HEK293T (cell line): Measurements from ENCODE around the gene WT1.

ENCODE experiments used
- CTCF ChIA-PET: fragments of 350-600 bp; formaldehyde crosslinking; extraction: SDS; loops from one replicate; lab custom pipeline; 2021; ENCODE audit warnings: antibody characterized with exemption, inconsistent platforms; lab: Yijun Ruan, JAX
- POLR2A ChIA-PET: fragments of 350-600 bp; formaldehyde crosslinking; extraction: SDS; loops from one replicate; lab custom pipeline; 2020; ENCODE audit warnings: antibody characterized with exemption, inconsistent platforms; lab: Yijun Ruan, JAX
- DNase-seq: peaks from one replicate; pipeline ENCODE4 v3.0.0; 2012; ENCODE audit warnings: mixed read lengths; ENCODE audit errors: extremely low spot score
- ARNT ChIP-seq: fragments of 450-650 bp; IDR thresholded peaks from 2 replicates; pipeline ENCODE4 v1.6.1; 2017; ENCODE audit warnings: mild to moderate bottlenecking
- BHLHE40 ChIP-seq: fragments of 450-650 bp; IDR thresholded peaks from 2 replicates; pipeline ENCODE4 v1.6.1; 2016; ENCODE audit warnings: mild to moderate bottlenecking, moderate library complexity, borderline replicate concordance
- CTBP1 ChIP-seq: fragments of 450-650 bp; IDR thresholded peaks from 2 replicates; pipeline ENCODE4 v1.6.1; 2016; ENCODE audit warnings: borderline replicate concordance
- ELF4 ChIP-seq: fragments of 450-650 bp; IDR thresholded peaks from 2 replicates; pipeline ENCODE4 v1.6.1; 2017; ENCODE audit warnings: antibody characterized with exemption
- FOXA1 ChIP-seq: fragments of 450-650 bp; IDR thresholded peaks from 2 replicates; pipeline ENCODE4 v1.6.1; 2016; ENCODE audit warnings: mild to moderate bottlenecking
- FOXK2 ChIP-seq: fragments of 450-650 bp; IDR thresholded peaks from 2 replicates; pipeline ENCODE4 v1.6.1; 2016; ENCODE audit warnings: mild to moderate bottlenecking
- FOXM1 ChIP-seq: fragments of 450-650 bp; IDR thresholded peaks from 2 replicates; pipeline ENCODE4 v1.6.1; 2017; ENCODE audit warnings: mild to moderate bottlenecking, borderline replicate concordance
- HDGF ChIP-seq: fragments of 450-650 bp; IDR thresholded peaks from 2 replicates; pipeline ENCODE4 v1.6.1; 2017; ENCODE audit warnings: antibody characterized with exemption, borderline replicate concordance
- L3MBTL2 ChIP-seq: fragments of 450-650 bp; conservative IDR thresholded peaks from 2 replicates; pipeline ENCODE4 v1.6.1; 2016; ENCODE audit warnings: mild to moderate bottlenecking
- LEF1 ChIP-seq: fragments of 450-650 bp; IDR thresholded peaks from 2 replicates; pipeline ENCODE4 v1.6.1; 2017; ENCODE audit warnings: mild to moderate bottlenecking, borderline replicate concordance
- NFRKB ChIP-seq: fragments of 450-650 bp; IDR thresholded peaks from 2 replicates; pipeline ENCODE4 v1.6.1; 2016; ENCODE audit warnings: mild to moderate bottlenecking, moderate library complexity
- SP1 ChIP-seq: fragments of 450-650 bp; IDR thresholded peaks from 2 replicates; pipeline ENCODE4 v1.6.1; 2017
- SUZ12 ChIP-seq: fragments of 450-650 bp; IDR thresholded peaks from 2 replicates; pipeline ENCODE4 v1.6.1; 2016; ENCODE audit warnings: mild to moderate bottlenecking
- TARDBP ChIP-seq: fragments of 450-650 bp; IDR thresholded peaks from 2 replicates; pipeline ENCODE4 v1.6.1; 2016
- ZNF384 ChIP-seq: fragments of 450-650 bp; IDR thresholded peaks from 2 replicates; pipeline ENCODE4 v1.6.1; 2016
- TF ChIP-seq, protein P1 (sequence below): fragments of 450-650 bp; IDR thresholded peaks from 2 replicates; pipeline ENCODE4 v1.6.1; 2016

WT1 gene

DNA sequence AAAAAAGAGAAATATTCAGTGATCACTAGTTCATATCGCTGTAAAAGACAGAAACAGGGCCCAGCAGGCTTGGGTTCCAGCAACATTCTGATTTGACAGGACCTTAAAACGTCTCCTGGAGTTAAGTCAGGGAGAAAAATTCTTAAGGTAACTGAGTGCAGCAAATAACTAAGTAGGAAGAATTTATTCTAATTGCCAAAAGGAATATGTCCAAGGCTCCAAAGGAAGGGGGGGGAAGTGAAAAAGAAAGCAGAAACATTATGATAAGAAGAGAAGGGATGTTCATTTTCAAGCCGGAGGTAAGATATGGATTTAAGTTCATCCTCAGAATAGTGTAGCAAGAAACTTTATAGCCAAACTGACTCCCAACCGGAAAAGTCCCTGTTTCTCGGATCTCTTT lies 90.4 kb downstream of the WT1 start:
- ChIA-PET CTCF (interaction anchor here (0.7 kb wide), 1 partner anchor 42 kb away, joined by 6 read pairs; no protein-coding TSS in a partner anchor), POLR2A (no interaction called here)
- DNase-seq = no peak
- TF ChIP-seq SP1 (no peak), LEF1 (no peak), NFRKB (no peak), ELF4 (no peak)
- TF ChIP-seq, protein P1, sequence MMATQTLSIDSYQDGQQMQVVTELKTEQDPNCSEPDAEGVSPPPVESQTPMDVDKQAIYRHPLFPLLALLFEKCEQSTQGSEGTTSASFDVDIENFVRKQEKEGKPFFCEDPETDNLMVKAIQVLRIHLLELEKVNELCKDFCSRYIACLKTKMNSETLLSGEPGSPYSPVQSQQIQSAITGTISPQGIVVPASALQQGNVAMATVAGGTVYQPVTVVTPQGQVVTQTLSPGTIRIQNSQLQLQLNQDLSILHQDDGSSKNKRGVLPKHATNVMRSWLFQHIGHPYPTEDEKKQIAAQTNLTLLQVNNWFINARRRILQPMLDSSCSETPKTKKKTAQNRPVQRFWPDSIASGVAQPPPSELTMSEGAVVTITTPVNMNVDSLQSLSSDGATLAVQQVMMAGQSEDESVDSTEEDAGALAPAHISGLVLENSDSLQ = no peak

DNA sequence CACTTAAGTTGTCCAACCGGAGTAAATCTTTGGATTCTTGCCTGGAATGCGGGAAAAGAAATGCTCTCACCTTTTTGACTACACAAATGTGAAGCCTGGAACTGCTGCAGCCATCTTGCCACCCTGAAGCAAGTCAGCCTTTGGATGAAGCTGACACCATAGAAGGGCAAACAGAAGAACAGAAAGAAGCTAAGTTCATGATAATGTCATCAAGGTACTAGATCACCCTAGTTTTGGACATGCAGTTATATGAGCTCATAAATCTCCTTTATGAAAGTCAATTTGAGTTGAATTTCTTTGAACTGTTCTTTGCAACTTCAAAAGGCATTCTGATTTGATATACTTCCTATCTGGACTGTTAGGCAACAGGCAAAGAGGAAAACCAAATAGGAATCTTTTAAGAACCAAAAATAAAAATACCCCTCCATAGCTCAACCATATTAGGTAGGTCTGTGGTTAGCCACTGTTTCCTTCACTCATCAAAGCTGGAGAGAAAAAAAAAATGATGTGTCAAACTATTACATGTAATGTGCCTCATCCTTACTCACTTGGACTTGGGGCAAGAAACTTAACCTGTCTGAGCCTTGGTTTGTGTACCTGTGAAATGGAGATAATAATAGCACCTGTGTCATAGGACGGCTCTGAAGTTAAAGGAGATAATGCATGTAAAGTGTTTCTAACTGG lies 91.9 kb downstream of the WT1 start:
- no peak for DNase-seq
- TF ChIP-seq SP1 (no peak), FOXM1 (no peak), CTBP1 (no peak), ARNT (no peak), FOXA1 (no peak), L3MBTL2 (no peak), NFRKB (no peak), SUZ12 (no peak), HDGF (no peak), FOXK2 (no peak), ZNF384 (no peak), LEF1 (no peak), ELF4 (no peak), TARDBP (no peak), BHLHE40 (no peak)
- TF ChIP-seq, protein P1 = no peak
- POLR2A ChIA-PET = no interaction called here
- CTCF ChIA-PET = no interaction called here

DNA sequence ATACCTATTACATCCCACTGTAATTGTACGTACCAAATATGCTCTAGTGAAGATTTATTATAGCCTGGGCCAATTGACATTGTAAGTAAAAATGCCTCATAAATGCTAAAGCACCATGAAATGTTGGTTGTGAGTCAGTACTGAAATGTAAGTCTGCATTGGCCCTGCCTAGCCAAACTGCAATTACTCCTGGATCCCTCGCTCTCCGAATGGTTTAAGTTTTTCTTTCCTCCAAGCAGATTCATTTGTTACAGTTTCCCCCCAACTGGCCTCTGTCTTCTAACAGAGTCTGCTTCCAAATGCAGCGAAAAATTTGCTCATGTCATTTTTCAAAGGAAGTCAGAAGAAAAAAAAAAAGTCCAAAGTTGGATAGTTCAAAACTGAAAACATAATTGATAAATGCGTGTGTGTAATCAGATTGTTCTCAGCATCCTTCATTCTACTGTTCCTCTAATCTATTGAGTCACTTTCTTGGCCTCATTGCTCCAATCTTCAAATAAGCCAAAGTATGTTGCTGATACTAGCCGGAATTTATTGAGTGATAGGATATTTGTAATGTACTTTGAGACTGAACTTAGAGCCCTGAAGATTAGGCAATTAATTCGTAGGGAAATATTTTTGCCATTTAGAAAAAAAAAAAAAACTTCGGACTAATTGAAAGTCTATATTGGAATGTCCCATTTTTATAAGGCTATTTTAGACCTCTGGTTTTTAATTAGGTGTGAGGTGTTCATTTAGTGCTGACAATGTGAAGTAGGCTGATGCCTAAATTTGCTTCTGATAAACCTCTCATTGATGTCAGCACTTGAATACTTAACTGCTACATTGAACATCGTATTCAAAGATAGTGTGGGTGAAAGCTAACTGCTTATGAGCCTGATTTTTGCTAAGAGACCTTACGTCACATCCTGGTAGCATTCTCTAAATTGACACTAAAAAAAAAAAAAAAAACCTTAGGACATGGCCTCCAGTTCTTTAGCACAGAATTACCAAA lies 93.4 kb downstream of the WT1 start:
- ChIA-PET POLR2A (no interaction called here), CTCF (interaction anchor here (1.6 kb wide), 1 partner anchor 29 kb away, joined by 6 read pairs; no protein-coding TSS in a partner anchor)
- TF ChIP-seq, protein P1 = peak; percentile 26; the same call in 1 of the 2 replicates
- TF ChIP-seq TARDBP = no peak
- DNase-seq = no peak

DNA sequence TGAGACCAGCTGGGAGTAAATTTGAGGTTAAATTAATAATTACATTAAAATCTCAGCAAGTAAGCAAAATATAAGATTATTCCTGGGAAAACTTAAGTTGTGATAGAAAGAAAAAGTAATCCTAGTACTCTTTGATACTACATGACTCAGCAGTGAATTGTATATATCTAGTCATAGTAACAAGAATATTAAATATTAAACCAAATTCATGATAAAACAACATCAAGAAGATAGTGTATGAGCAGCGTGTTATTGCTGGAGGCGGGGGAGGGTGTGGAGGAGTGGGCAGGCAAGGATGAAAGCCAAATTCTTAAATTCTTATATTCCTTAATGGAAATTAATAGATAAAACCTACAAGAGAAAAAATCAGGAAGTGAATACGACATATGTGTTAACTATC lies 95.2 kb downstream of the WT1 start:
- TF ChIP-seq ARNT (no peak), FOXA1 (no peak)
- ChIA-PET CTCF (interaction anchor here (1.6 kb wide), 1 partner anchor 27 kb away, joined by 6 read pairs; no protein-coding TSS in a partner anchor), POLR2A (no interaction called here)
- DNase-seq = no peak
